ENCODE results near the gene ELFN2.
A peak's percentile ranks its signal among the peaks of the same experiment; 100 is the strongest.

The ELFN2 gene

DNA sequence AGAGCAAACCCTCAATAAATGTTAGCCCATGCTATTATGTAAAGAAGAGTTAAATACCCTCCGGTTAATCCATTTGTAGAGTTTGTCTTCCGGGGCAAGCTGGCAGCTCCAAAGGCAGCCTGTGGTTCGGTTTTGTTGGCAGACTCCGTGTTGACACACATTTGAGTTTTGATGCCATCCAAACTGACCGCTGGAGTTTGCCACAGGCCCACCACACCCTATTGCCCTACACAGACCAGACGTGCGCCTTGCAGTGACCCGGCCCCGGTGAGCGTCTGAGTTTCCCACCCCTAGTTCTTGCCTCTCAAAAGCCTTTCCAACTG lies 25.1 kb downstream of the ELFN2 start:
- H3K36me3 ChIP-seq (ENCODE audit: control insufficient read depth in 2 of 2, insufficient read depth in 1 of 2, low read length in 2 of 2): no peaks in the 10 kb centered on the region
- H3K9me3 ChIP-seq (ENCODE audit: control insufficient read depth, insufficient read depth, low read depth, low read length): no peaks in the 10 kb centered on the region
- TF ChIP-seq ZNF366 (tag by site-specific recombination; conservative IDR thresholded peaks at IDR 0.05) (no peak), ZNF624 (tag by site-specific recombination; IDR thresholded peaks at IDR 0.05) (no peak), SCRT2 (tag by site-specific recombination; IDR thresholded peaks at IDR 0.05) (no peak), ZNF391 (tag by site-specific recombination; IDR thresholded peaks at IDR 0.05; ENCODE audit: borderline replicate concordance, low read depth) (no peak), ZNF223 (tag by site-specific recombination; IDR thresholded peaks at IDR 0.05) (no peak), ZNF626 (tag by site-specific recombination; IDR thresholded peaks at IDR 0.05) (no peak), ZNF350 (tag by site-specific recombination; IDR thresholded peaks at IDR 0.05) (no peak), ZNF155 (tag by site-specific recombination; IDR thresholded peaks at IDR 0.05) (no peak), ZNF2 (tag by site-specific recombination; IDR thresholded peaks at IDR 0.05) (no peak), ZNF670 (tag by site-specific recombination; IDR thresholded peaks at IDR 0.05; ENCODE audit: low read depth) (no peak), ZNF148 (tag by site-specific recombination; IDR thresholded peaks at IDR 0.05; ENCODE audit: borderline replicate concordance) (no peak), RBAK (tag by site-specific recombination; IDR thresholded peaks at IDR 0.05) (no peak)
- TF ChIP-seq, protein P1, sequence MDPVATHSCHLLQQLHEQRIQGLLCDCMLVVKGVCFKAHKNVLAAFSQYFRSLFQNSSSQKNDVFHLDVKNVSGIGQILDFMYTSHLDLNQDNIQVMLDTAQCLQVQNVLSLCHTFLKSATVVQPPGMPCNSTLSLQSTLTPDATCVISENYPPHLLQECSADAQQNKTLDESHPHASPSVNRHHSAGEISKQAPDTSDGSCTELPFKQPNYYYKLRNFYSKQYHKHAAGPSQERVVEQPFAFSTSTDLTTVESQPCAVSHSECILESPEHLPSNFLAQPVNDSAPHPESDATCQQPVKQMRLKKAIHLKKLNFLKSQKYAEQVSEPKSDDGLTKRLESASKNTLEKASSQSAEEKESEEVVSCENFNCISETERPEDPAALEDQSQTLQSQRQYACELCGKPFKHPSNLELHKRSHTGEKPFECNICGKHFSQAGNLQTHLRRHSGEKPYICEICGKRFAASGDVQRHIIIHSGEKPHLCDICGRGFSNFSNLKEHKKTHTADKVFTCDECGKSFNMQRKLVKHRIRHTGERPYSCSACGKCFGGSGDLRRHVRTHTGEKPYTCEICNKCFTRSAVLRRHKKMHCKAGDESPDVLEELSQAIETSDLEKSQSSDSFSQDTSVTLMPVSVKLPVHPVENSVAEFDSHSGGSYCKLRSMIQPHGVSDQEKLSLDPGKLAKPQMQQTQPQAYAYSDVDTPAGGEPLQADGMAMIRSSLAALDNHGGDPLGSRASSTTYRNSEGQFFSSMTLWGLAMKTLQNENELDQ (tag by site-specific recombination; IDR thresholded peaks at IDR 0.05; ENCODE audit: low read depth): no peak
- no peaks in the 10 kb centered on the region for H3K4me1 ChIP-seq (ENCODE audit: control insufficient read depth, insufficient read depth, low read length)
- CTCF ChIA-PET: interaction anchor here (0.6 to 1.0 kb wide), 3 partner anchors 27 to 72 kb away, joined by 3 to 5 read pairs (median 4); no protein-coding TSS in a partner anchor
- POLR2A ChIA-PET: no interaction called here
- H3K4me3 ChIP-seq (ENCODE audit: low read depth, low read length): no peak overlapping the region
- H3K27ac ChIP-seq (ENCODE audit: extremely low read depth, low read depth, low read length): no peak overlapping the region

- no peaks in the 10 kb centered on the region for H3K9me3 ChIP-seq (ENCODE audit: control insufficient read depth, insufficient read depth, low read depth, low read length)
- peak overlapping the region; percentile 10; the same call in 1 of the 2 replicates for H3K27ac ChIP-seq (ENCODE audit: extremely low read depth, low read depth, low read length)
- no peaks in the 10 kb centered on the region for H3K4me1 ChIP-seq (ENCODE audit: control insufficient read depth, insufficient read depth, low read length)
- H3K4me3 ChIP-seq (ENCODE audit: low read depth, low read length): no peak overlapping the region
- ChIA-PET CTCF (interaction anchor here (0.6 to 1.0 kb wide), 3 partner anchors 28 to 71 kb away, joined by 3 to 5 read pairs (median 4); no protein-coding TSS in a partner anchor), POLR2A (no interaction called here)
- H3K36me3 ChIP-seq (ENCODE audit: control insufficient read depth in 2 of 2, insufficient read depth in 1 of 2, low read length in 2 of 2): no peaks in the 10 kb centered on the region
- TF ChIP-seq ZNF175 (tag by site-specific recombination; IDR thresholded peaks at IDR 0.05) (no peak), FEZF1 (tag by site-specific recombination; IDR thresholded peaks at IDR 0.05) (no peak), ZNF488 (tag by site-specific recombination; IDR thresholded peaks at IDR 0.05) (no peak), OVOL3 (tag by site-specific recombination; IDR thresholded peaks at IDR 0.05) (no peak), ZNF654 (tag by site-specific recombination; IDR thresholded peaks at IDR 0.05; ENCODE audit: low read depth) (no peak), ZNF423 (tag by site-specific recombination; IDR thresholded peaks at IDR 0.05) (no peak), GLI4 (tag by site-specific recombination; IDR thresholded peaks at IDR 0.05) (no peak), ZNF138 (tag by site-specific recombination; IDR thresholded peaks at IDR 0.05; ENCODE audit: borderline replicate concordance) (no peak)
- TF ChIP-seq, protein P2, sequence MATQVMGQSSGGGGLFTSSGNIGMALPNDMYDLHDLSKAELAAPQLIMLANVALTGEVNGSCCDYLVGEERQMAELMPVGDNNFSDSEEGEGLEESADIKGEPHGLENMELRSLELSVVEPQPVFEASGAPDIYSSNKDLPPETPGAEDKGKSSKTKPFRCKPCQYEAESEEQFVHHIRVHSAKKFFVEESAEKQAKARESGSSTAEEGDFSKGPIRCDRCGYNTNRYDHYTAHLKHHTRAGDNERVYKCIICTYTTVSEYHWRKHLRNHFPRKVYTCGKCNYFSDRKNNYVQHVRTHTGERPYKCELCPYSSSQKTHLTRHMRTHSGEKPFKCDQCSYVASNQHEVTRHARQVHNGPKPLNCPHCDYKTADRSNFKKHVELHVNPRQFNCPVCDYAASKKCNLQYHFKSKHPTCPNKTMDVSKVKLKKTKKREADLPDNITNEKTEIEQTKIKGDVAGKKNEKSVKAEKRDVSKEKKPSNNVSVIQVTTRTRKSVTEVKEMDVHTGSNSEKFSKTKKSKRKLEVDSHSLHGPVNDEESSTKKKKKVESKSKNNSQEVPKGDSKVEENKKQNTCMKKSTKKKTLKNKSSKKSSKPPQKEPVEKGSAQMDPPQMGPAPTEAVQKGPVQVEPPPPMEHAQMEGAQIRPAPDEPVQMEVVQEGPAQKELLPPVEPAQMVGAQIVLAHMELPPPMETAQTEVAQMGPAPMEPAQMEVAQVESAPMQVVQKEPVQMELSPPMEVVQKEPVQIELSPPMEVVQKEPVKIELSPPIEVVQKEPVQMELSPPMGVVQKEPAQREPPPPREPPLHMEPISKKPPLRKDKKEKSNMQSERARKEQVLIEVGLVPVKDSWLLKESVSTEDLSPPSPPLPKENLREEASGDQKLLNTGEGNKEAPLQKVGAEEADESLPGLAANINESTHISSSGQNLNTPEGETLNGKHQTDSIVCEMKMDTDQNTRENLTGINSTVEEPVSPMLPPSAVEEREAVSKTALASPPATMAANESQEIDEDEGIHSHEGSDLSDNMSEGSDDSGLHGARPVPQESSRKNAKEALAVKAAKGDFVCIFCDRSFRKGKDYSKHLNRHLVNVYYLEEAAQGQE (tag by site-specific recombination; IDR thresholded peaks at IDR 0.05): no peak
Measured at GRCh38 chr22:37401401-37402183, 25.7 kb downstream of the ELFN2 start.
